GM19395 (cell line): ENCODE measurements around the gene CACNA1I.

ENCODE experiments used
- ATAC-seq: cut with Tn5 transposase; IDR thresholded peaks from one replicate; pipeline ENCODE4 v1.9.1; 2021; ENCODE audit warnings: mild to moderate bottlenecking, moderate library complexity; ENCODE audit not compliant: unreplicated experiment

Gene CACNA1I

GRCh38 chr22:39664485-39665200, 94.1 kb downstream of the CACNA1I start:
- ATAC-seq = no peak

GRCh38 chr22:39665229-39665628, 94.7 kb downstream of the CACNA1I start:
- ATAC-seq = no peak

- ATAC-seq = no peak
These were observed 95.3 kb downstream of the CACNA1I start for GRCh38 chr22:39665661-39666431.

DNA sequence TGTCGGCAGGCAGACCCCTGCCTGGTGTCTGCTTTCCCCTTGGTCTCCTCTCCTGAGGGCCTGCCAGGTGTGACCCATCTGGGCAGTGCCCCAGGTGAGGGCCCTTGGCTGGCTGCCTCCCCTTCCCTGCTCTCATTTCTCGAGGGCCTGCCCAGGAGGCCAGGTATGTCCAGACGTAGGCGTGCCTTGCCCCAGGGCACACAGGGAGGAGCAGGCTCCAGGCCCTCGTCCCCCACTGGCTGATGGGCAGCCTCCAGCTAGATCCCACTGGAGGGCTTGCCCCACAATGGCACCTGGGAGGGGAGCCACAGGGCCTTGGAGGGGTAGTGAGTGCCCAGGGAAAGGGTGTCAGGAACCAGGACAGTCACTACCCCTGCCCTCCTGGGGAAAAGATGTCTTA, 95.9 kb downstream of the CACNA1I start:
- ATAC-seq = no peak

GRCh38 chr22:39666926-39667325, 96.4 kb downstream of the CACNA1I start:
- ATAC-seq = no peak

DNA sequence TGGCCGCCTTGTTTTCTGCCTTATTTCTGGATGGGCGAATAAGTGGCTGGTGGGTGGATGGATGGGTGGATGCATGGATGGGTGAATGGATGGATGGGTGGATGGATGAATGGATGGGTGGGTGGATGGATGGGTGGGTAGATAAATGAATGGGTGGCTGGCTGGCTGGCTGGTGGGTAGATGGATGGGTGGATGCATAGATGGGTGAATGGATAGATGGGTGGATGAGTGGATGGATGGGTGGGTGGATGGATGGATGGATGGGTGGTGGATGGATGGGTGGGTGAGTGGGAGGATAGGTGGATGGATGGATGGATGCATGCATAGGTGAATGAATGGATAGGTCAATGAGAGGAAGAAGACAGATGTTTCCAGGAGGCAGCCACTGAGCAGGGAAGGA, 98.9 kb downstream of the CACNA1I start:
- ATAC-seq = no peak

DNA sequence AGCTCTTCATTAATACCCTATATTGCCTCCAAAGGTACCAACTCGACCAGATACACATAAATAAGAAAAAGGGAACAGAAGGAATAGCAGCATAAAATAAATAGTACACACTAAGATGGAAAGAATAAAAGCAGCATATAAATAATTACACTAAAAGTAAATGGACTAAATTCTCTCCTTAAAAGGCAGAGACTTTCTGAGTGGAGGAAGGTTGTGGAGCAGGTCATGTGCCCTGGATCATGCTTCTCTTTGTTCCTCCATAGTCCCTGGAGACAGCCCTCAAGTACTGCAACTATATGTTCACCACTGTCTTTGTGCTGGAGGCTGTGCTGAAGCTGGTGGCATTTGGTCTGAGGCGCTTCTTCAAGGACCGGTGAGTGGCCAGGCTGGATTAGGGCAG, 101.4 kb downstream of the CACNA1I start:
- ATAC-seq = no peak

- ATAC-seq = no peak
These were observed 104.0 kb downstream of the CACNA1I start for GRCh38 chr22:39674536-39674935.

- ATAC-seq = no peak
These were observed 105.4 kb downstream of the CACNA1I start for GRCh38 chr22:39675947-39676346.

DNA sequence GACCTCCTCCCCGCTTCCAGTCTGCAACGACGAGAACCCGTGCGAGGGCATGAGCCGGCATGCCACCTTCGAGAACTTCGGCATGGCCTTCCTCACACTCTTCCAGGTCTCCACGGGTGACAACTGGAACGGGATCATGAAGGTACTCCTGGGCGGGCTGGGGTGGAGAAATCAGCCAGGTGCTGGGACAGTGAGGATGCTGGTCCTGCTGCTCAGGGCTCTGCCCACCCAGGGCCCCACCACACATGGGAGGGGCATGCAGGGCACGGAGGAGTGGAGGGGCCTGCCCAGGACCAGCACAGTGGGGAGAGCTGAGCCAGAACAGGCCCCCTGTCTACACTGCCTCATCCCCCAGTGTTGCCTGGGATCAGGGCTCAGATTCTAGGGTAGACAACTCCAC, 107.4 kb downstream of the CACNA1I start:
- no peak for ATAC-seq

- ATAC-seq = no peak
These were observed 108.4 kb downstream of the CACNA1I start for GRCh38 chr22:39678862-39679490.

DNA sequence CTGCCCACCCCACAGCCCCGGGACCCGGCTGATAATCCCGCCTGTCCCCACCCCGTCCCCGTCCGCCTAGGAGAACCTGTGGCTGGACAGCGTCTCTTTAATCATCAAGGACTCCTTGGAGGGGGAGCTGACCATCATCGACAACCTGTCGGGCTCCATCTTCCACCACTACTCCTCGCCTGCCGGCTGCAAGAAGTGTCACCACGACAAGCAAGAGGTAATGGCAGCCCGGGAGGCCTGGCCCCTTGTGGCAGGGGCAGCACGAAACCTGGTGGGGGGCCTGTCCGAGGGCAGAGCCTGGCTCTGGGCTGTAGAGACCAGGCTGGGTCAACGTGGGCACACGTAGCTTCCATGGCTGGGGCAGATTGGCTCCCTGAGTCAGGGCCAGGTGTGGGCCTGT, 109.1 kb downstream of the CACNA1I start:
- ATAC-seq = no peak

DNA sequence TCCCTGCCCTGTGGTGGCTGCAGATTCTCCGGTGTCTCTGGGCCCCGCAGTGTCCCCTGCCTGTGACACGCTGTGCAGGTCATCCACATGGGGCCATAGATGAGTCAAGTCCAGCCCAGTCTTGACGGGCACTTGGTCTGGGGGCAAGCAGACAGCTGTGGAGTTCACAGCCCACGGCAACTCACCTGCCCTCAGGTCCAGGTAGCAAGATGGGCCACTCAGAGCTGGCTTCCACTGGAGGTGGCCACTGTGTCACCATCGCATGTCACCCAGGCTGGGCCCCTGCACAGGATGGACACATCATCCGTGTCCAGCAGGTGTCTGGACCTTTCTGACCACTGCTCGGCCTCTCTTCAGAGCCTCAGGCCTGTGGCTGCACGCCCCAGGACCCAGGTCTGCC, 109.9 kb downstream of the CACNA1I start:
- ATAC-seq = no peak

GRCh38 chr22:39681038-39681861, 110.7 kb downstream of the CACNA1I start:
- ATAC-seq = no peak

- ATAC-seq = no peak
These were observed 112.4 kb downstream of the CACNA1I start for GRCh38 chr22:39682994-39683393.

DNA sequence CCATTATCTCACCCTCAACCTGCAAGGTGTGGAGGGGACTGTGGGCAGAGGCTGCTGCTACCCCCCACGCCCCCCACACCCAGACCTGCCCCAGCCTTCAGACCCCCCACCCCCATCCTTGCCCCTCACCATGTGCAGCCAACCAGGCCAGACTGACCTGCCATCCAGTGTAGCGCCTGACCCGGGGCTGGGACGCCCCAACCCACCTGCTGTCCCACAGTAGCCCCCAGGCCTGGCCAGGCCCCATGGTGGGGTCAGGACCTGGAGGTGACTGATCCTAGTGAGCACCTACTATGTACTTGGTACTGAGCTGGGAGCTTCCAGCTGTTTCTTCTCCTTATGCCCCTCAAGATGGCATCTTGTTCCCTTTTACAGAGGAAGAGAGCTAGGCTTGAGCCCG, 113.1 kb downstream of the CACNA1I start:
- ATAC-seq = no peak

DNA sequence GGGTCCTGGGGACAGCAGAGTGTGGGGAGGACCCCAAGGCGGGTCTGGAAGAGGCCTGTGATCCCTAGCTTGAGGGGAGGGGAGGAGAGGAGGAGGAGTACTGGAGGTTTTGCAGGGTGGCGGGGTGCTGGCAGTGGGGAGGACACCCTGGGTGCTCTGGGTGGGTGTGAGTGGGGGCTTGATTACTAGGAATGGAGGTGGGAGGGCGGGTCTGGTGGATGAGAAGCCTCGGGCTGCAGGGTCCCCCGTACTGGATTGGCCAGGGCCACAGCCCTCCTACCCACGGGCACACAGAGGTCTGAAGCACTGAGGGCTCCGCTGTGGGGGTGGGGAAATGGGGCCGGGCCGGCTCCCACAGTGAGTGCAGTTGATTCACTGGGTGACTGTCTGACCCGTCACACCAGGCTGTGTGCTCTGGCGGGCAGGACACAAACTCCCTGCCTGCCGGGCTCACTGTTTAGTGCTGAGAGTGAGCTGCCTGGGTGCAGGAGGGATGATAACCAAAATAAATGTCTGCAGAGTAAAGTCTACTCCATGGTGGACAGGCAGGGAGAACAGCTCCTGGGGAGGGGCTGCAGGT, 114.2 kb downstream of the CACNA1I start:
- no peak for ATAC-seq

GRCh38 chr22:39685336-39686177, 115.0 kb downstream of the CACNA1I start:
- ATAC-seq = no peak

DNA sequence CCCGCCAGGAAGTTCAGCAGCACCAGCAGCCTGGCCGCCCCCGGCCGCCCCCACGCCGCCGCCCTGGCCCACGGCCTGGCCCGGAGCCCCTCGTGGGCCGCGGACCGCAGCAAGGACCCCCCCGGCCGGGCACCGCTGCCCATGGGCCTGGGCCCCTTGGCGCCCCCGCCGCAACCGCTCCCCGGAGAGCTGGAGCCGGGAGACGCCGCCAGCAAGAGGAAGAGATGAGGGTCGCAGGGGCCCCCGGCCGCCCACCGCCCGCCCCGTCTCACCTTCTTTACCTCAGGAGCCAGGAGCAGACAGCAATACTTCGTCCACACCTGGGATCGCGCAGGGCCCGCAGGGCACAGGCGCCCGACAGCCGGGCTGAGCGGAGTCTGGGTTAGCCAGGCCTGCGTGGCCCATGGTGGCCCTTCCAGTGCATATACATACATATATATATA, 115.6 kb downstream of the CACNA1I start:
- no peak for ATAC-seq
